OCI-LY7 (cell line): ENCODE measurements around the gene MAPK8IP3. TPM values are rescaled to one million over a fixed set of nuclear protein-coding genes. Genes with fewer than 3 reads are reported as not detected.

ENCODE experiments used
- BruUV-seq: library from RNA; stranded (reverse); fragments of 400-500 nt; replicated peaks from 2 replicates; lab custom pipeline; 2021; lab: Mats Ljungman, UMichigan
- CTCF ChIA-PET: fragments of 300-600 bp; sonication (Branson Sonifier 250); formaldehyde crosslinking; loops from one replicate; lab custom pipeline; 2022; ENCODE audit warnings: antibody characterized with exemption; ENCODE audit not compliant: unreplicated experiment; lab: Charles Lee
- POLR2A ChIA-PET: fragments of 300-600 bp; sonication (Branson Sonifier 250); formaldehyde crosslinking; loops from one replicate; lab custom pipeline; 2022; ENCODE audit warnings: antibody characterized with exemption; lab: Charles Lee
- DNase-seq: peaks from one replicate; pipeline ENCODE4 v3.0.0-alpha.2; 2015; ENCODE audit warnings: low spot score
- H2AFZ ChIP-seq: fragments of 200-600 bp; sonication (generic), shearing (Covaris generic); 2 replicates; pipeline ENCODE4 v1.6.1; 2014; ENCODE audit warnings: mild to moderate bottlenecking, antibody characterized with exemption, low read length, moderate library complexity
- H3K27ac ChIP-seq: fragments of 200-600 bp; sonication (generic); 2 replicates; pipeline ENCODE4 v1.5.1; 2014; ENCODE audit warnings: mixed run types, low read depth, mild to moderate bottlenecking, moderate library complexity, low read length, inconsistent platforms; ENCODE audit not compliant: poor library complexity, severe bottlenecking
- H3K36me3 ChIP-seq: fragments of 200-600 bp; sonication (generic); 2 replicates; pipeline ENCODE4 v1.6.1; 2014; ENCODE audit warnings: mild to moderate bottlenecking, antibody characterized with exemption, low read length, moderate library complexity, mixed read lengths; ENCODE audit not compliant: insufficient read depth
- H3K4me1 ChIP-seq: fragments of 200-600 bp; sonication (generic); 2 replicates; pipeline ENCODE4 v1.5.1; 2014; ENCODE audit warnings: mild to moderate bottlenecking, low read length; ENCODE audit not compliant: insufficient read depth, poor library complexity, severe bottlenecking
- H3K4me2 ChIP-seq: fragments of 200-600 bp; sonication (generic); 2 replicates; pipeline ENCODE4 v1.6.1; 2014; ENCODE audit warnings: mild to moderate bottlenecking, low read length
- H3K4me3 ChIP-seq: fragments of 200-600 bp; sonication (generic); 2 replicates; pipeline ENCODE4 v1.5.1; 2014; ENCODE audit warnings: mild to moderate bottlenecking, low read depth, low read length; ENCODE audit not compliant: poor library complexity, severe bottlenecking
- H3K79me2 ChIP-seq: fragments of 200-600 bp; sonication (generic); 2 replicates; pipeline ENCODE4 v1.6.1; 2016; ENCODE audit warnings: low read depth, mild to moderate bottlenecking, low read length, moderate library complexity, mixed read lengths; ENCODE audit not compliant: insufficient read depth
- H3K9me2 ChIP-seq: fragments of 200-600 bp; sonication (generic); 2 replicates; pipeline ENCODE4 v1.6.1; 2016; ENCODE audit warnings: mild to moderate bottlenecking, low read length, mixed read lengths; ENCODE audit not compliant: insufficient read depth
- H3K9me3 ChIP-seq: fragments of 200-600 bp; sonication (generic); 2 replicates; pipeline ENCODE4 v1.6.1; 2014; ENCODE audit warnings: mild to moderate bottlenecking, mixed run types, low read length, mixed read lengths
- H4K20me1 ChIP-seq: fragments of 200-600 bp; sonication (generic); 2 replicates; pipeline ENCODE4 v1.6.1; 2014; ENCODE audit warnings: mild to moderate bottlenecking, antibody characterized with exemption, low read length, moderate library complexity, mixed read lengths; ENCODE audit not compliant: insufficient read depth
- CTCF ChIP-seq: fragments of 200-600 bp; sonication (generic); conservative IDR thresholded peaks from 2 replicates; pipeline ENCODE4 v1.5.1; 2014; ENCODE audit warnings: mild to moderate bottlenecking, antibody characterized with exemption, low read length, moderate library complexity, mixed read lengths
- EZH2phosphoT487 ChIP-seq: fragments of 200-600 bp; sonication (generic); IDR thresholded peaks from 2 replicates; pipeline ENCODE4 v1.6.1; 2018; ENCODE audit warnings: low read depth, borderline replicate concordance, mild to moderate bottlenecking, mixed run types, antibody characterized with exemption, low read length, moderate library complexity, mixed read lengths
- intact Hi-C: fragments of 100-400 bp; cut with micrococcal nuclease; formaldehyde crosslinking; loops from one replicate; pipeline ENCODE4 v1.10.0; 2022; ENCODE audit not compliant: unreplicated experiment
- total RNA-seq, 2 experiments: library from RNA; depleted of rRNA in 1 of 2; stranded (reverse); fragments of >200 nt in 1 of 2; shearing (Covaris generic) in 1 of 2; gene quantifications; 2 replicates each; pipeline ENCODE4 v1.2.3, GENCODE V29; 2014 to 2022

The MAPK8IP3 gene
- total RNA-seq, 2 experiments from 2014 or later, result 114 to 130 TPM

GRCh38 chr16:1782408-1783264 is 76.6 kb downstream of the MAPK8IP3 start, which contains the start of the genes NUBP2 and SPSB3:
TSS of gene NUBP2 (plus strand) at chr16:1782960. CDS start at chr16:1783021, 61 bp downstream.
TSS of gene SPSB3 (minus strand) at chr16:1782571. CDS start at chr16:1781483, 1,088 bp downstream.
- H3K27ac ChIP-seq, result peak within 1 kb of the TSS; percentile 44

DNA sequence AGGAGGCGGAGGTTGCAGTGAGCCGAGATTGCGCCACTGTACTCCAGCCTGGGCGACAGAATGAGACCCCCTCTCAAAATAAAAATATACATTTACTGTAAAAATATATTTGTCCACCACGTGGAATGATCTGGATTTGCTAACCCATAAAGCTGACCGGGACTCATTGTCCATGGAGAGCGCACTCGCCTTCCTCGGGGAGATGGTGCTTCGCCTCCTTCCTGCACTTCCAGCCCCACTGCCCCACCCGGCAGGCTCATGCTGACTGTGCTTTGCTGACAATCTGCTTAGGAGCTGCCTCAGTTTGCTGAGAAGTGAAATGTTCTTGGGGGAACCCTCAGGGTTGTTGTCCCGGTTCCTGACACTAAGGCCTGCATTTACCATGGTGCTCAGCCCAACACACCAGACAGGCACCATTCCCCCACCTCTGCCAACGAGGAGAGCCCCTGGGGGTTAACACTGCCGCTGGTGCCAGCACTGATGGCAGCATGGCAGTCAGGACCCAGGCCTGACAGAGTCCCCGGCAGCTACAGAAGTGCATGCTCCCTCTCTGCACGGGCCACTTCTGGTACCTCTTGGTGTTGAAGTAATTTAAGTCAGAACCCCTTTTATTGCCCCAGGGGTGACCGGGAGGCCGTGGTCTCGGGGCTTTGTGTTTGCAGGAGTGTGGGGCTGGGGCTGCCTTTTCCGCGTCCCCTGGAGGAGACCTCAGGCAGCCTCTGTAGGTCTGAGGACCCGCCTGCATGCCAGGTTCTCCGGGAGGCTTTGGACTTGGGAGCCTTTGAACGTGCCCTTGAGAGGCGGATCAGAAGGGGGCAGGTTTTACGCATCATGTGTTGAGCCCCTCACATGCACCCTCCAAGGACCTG is 79.2 kb downstream of the MAPK8IP3 start:
- Histone ChIP-seq H3K9me3 (no peaks in the 10 kb centered on the region), H4K20me1 (no peaks in the 10 kb centered on the region; the same call in 1 of the 2 replicates), H3K79me2 (peaks cover 22% of the 10 kb centered on the region), H2AFZ (no peak overlapping the region), H3K4me2 (no peak overlapping the region), H3K27ac (no peak overlapping the region), H3K9me2 (no peaks in the 10 kb centered on the region), H3K4me3 (no peak overlapping the region), H3K4me1 (peaks cover 13% of the 10 kb centered on the region), H3K36me3 (peaks cover 45% of the 10 kb centered on the region; the same call in 1 of the 2 replicates)
- no peak for DNase-seq
- ChIA-PET POLR2A (interaction anchor here (1.1 kb wide), 1 partner anchor 143 kb away, joined by 3 read pairs; no protein-coding TSS in a partner anchor), CTCF (no interaction called here)
- intact Hi-C loops, result loop anchor here (5.0 kb wide), 2 partner anchors 42 to 157 kb away; partner anchors contain the start of genes FAHD1, HAGH and MSRB1
- TF ChIP-seq CTCF, result no peak
- TF ChIP-seq EZH2phosphoT487, result no peak
- BruUV-seq, result no TSS peak

More at GRCh38 chr16:1782408-1783264, 76.6 kb downstream of the MAPK8IP3 start, which contains the start of the genes NUBP2 and SPSB3:
- Histone ChIP-seq H3K4me1 (peaks cover 13% of the 10 kb centered on the region), H3K79me2 (peaks cover 22% of the 10 kb centered on the region), H3K9me3 (no peaks in the 10 kb centered on the region), H3K4me3 (peak within 1 kb of the TSS; percentile 89), H2AFZ (peak within 1 kb of the TSS; percentile 26; the same call in 1 of the 2 replicates), H3K4me2 (peak within 1 kb of the TSS; percentile 82), H3K36me3 (peaks cover 45% of the 10 kb centered on the region), H3K9me2 (no peaks in the 10 kb centered on the region), H4K20me1 (no peaks in the 10 kb centered on the region; the same call in 1 of the 2 replicates)
- intact Hi-C loops, result loop anchor here (1.0 to 5.0 kb wide), 3 partner anchors 9 to 160 kb away; partner anchors contain the start of genes FAHD1, HAGH, MRPS34 and MSRB1
- TF ChIP-seq EZH2phosphoT487 (no peak), CTCF (no peak)
- CTCF ChIA-PET, result interaction anchor here (0.6 to 0.7 kb wide), 2 partner anchors 77 to 168 kb away, joined by 5 to 9 read pairs; partner anchors contain the start of gene MAPK8IP3
- BruUV-seq, result no TSS peak
- peak; percentile 100 for DNase-seq
- POLR2A ChIA-PET, result interaction anchor here (0.8 to 1.3 kb wide), 6 partner anchors 8 to 182 kb away, joined by 3 to 11 read pairs (median 6); partner anchors contain the start of genes EME2, IFT140, MRPS34 and MSRB1
